SJCRH30 (cell line): ENCODE data around the gene TMEM115. TPM values are rescaled to one million over a fixed set of nuclear protein-coding genes. Genes with fewer than 3 reads are reported as not detected.

ENCODE experiments used
- DNase-seq, 2 experiments: peaks; one replicate each; pipeline ENCODE4 v3.0.0-alpha.2; 2015 to 2020
- H3K27ac ChIP-seq: fragments of 250-450 bp; sonication (Bioruptor Pico); 2 replicates; pipeline ENCODE4 v1.5.1; 2020; ENCODE audit warnings: mild to moderate bottlenecking, moderate library complexity
- H3K27me3 ChIP-seq: fragments of 250-450 bp; sonication (Bioruptor Pico); 2 replicates; pipeline ENCODE4 v1.5.1; 2020; ENCODE audit warnings: mild to moderate bottlenecking, moderate library complexity
- H3K36me3 ChIP-seq: fragments of 250-450 bp; sonication (Bioruptor Pico); 2 replicates; pipeline ENCODE4 v1.5.1; 2020; ENCODE audit warnings: mild to moderate bottlenecking, moderate library complexity
- H3K4me1 ChIP-seq: fragments of 250-450 bp; sonication (Bioruptor Pico); 2 replicates; pipeline ENCODE4 v1.5.1; 2020; ENCODE audit warnings: mild to moderate bottlenecking, moderate library complexity
- H3K4me3 ChIP-seq: fragments of 250-450 bp; sonication (Bioruptor Pico); 2 replicates; pipeline ENCODE4 v1.5.1; 2020; ENCODE audit warnings: mild to moderate bottlenecking, moderate library complexity
- H3K9me3 ChIP-seq: fragments of 250-450 bp; sonication (Bioruptor Pico); replicated peaks from 2 replicates; pipeline ENCODE4 v1.5.1; 2020; ENCODE audit warnings: mild to moderate bottlenecking, moderate library complexity
- total RNA-seq: library from RNA; depleted of rRNA; stranded (reverse); fragments of >200 nt; shearing (Covaris generic); gene quantifications from 2 replicates; pipeline ENCODE4 v1.2.3, GENCODE V29; 2014

TMEM115 gene
- total RNA-seq, 1 experiment from 2014 or later: 27.2 TPM

- Histone ChIP-seq H3K9me3 (no peaks in the 10 kb centered on the region), H3K36me3 (peaks cover 8% of the 10 kb centered on the region; the same call in 1 of the 2 replicates), H3K27ac (peak within 1 kb of the TSS; percentile 64), H3K27me3 (no peaks in the 10 kb centered on the region), H3K4me3 (peak within 1 kb of the TSS; percentile 75), H3K4me1 (no peaks in the 10 kb centered on the region)
- DNase-seq: peak; percentile 95 to 96
These were observed 8.6 kb downstream of the TMEM115 start, which contains the start of the genes CYB561D2 and NPRL2 for GRCh38 chr3:50350527-50351322. TSS of gene CYB561D2 (plus strand) at chr3:50350862. CDS start at chr3:50351434, 572 bp downstream. TSS of gene NPRL2 (minus strand) at chr3:50350775. CDS start at chr3:50350652, 123 bp downstream.

GRCh38 chr3:50350213-50350526 is 9.2 kb downstream of the TMEM115 start:
- H3K27ac ChIP-seq: peak overlapping the region; percentile 64
- H3K4me1 ChIP-seq: no peaks in the 10 kb centered on the region
- H3K9me3 ChIP-seq: no peaks in the 10 kb centered on the region
- peak overlapping the region; percentile 75 for H3K4me3 ChIP-seq
- no peak for DNase-seq
- H3K36me3 ChIP-seq: peaks cover 8% of the 10 kb centered on the region; the same call in 1 of the 2 replicates
- no peaks in the 10 kb centered on the region for H3K27me3 ChIP-seq

- Histone ChIP-seq H3K9me3 (no peaks in the 10 kb centered on the region), H3K4me1 (no peaks in the 10 kb centered on the region), H3K36me3 (no peaks in the 10 kb centered on the region), H3K27ac (no peak overlapping the region), H3K4me3 (no peak overlapping the region), H3K27me3 (no peaks in the 10 kb centered on the region)
- DNase-seq: peak; percentile 63 to 78
These were observed 12.0 kb downstream of the TMEM115 start for GRCh38 chr3:50347187-50347813.

- H3K27me3 ChIP-seq: no peaks in the 10 kb centered on the region
- H3K4me3 ChIP-seq: peak within 1 kb of the TSS; percentile 23; the same call in 1 of the 2 replicates
- no peaks in the 10 kb centered on the region for H3K4me1 ChIP-seq
- H3K27ac ChIP-seq: no peak within 1 kb of the TSS
- H3K9me3 ChIP-seq: no peaks in the 10 kb centered on the region
- peak; percentile 30 to 37 for DNase-seq
- no peaks in the 10 kb centered on the region for H3K36me3 ChIP-seq
These were observed 13.6 kb downstream of the TMEM115 start, which contains the start of gene ZMYND10 for GRCh38 chr3:50345586-50346234. TSS of gene ZMYND10 (minus strand) at chr3:50345732. CDS start at chr3:50345579, 153 bp downstream.

GRCh38 chr3:50345008-50345407 is 14.3 kb downstream of the TMEM115 start:
- Histone ChIP-seq H3K9me3 (no peaks in the 10 kb centered on the region), H3K4me3 (no peak overlapping the region), H3K4me1 (no peaks in the 10 kb centered on the region), H3K36me3 (no peaks in the 10 kb centered on the region), H3K27ac (no peak overlapping the region), H3K27me3 (no peaks in the 10 kb centered on the region)
- no peak for DNase-seq

GRCh38 chr3:50342813-50343633 is 16.3 kb downstream of the TMEM115 start:
- Histone ChIP-seq H3K27me3 (no peaks in the 10 kb centered on the region), H3K9me3 (no peaks in the 10 kb centered on the region), H3K36me3 (no peaks in the 10 kb centered on the region), H3K4me3 (no peak overlapping the region), H3K27ac (no peak overlapping the region), H3K4me1 (no peaks in the 10 kb centered on the region)
- no peak for DNase-seq

GRCh38 chr3:50341996-50342650 is 17.2 kb downstream of the TMEM115 start:
- Histone ChIP-seq H3K4me1 (no peaks in the 10 kb centered on the region), H3K4me3 (no peak overlapping the region), H3K36me3 (no peaks in the 10 kb centered on the region), H3K9me3 (no peaks in the 10 kb centered on the region), H3K27ac (no peak overlapping the region), H3K27me3 (no peaks in the 10 kb centered on the region)
- no peak for DNase-seq

GRCh38 chr3:50341537-50341936 is 17.8 kb downstream of the TMEM115 start:
- H3K27me3 ChIP-seq: no peaks in the 10 kb centered on the region
- no peak for DNase-seq
- no peak overlapping the region for H3K4me3 ChIP-seq
- H3K9me3 ChIP-seq: no peaks in the 10 kb centered on the region
- no peaks in the 10 kb centered on the region for H3K4me1 ChIP-seq
- no peaks in the 10 kb centered on the region for H3K36me3 ChIP-seq
- H3K27ac ChIP-seq: no peak overlapping the region

- Histone ChIP-seq H3K36me3 (no peaks in the 10 kb centered on the region), H3K4me3 (no peak within 1 kb of the TSS), H3K4me1 (peaks cover 3% of the 10 kb centered on the region; the same call in 1 of the 2 replicates), H3K27ac (no peak within 1 kb of the TSS), H3K27me3 (no peaks in the 10 kb centered on the region), H3K9me3 (no peaks in the 10 kb centered on the region)
- no peak for DNase-seq
These were observed 18.6 kb downstream of the TMEM115 start, which contains the start of gene RASSF1 for GRCh38 chr3:50340448-50341329. TSS of gene RASSF1 (minus strand) at chr3:50340836. CDS start at chr3:50340805, 31 bp downstream.

GRCh38 chr3:50340147-50340447 is 19.2 kb downstream of the TMEM115 start:
- no peaks in the 10 kb centered on the region for H3K9me3 ChIP-seq
- no peaks in the 10 kb centered on the region for H3K36me3 ChIP-seq
- H3K27ac ChIP-seq: no peak overlapping the region
- DNase-seq: no peak
- no peak overlapping the region for H3K4me3 ChIP-seq
- H3K27me3 ChIP-seq: no peaks in the 10 kb centered on the region
- peaks cover 4% of the 10 kb centered on the region; the same call in 1 of the 2 replicates for H3K4me1 ChIP-seq

- Histone ChIP-seq H3K27ac (no peak overlapping the region), H3K4me3 (no peak overlapping the region)
These were observed 19.7 kb downstream of the TMEM115 start for GRCh38 chr3:50339485-50340146.

GRCh38 chr3:50338965-50339364 is 20.4 kb downstream of the TMEM115 start:
- Histone ChIP-seq H3K4me1 (peaks cover 4% of the 10 kb centered on the region; the same call in 1 of the 2 replicates), H3K9me3 (no peaks in the 10 kb centered on the region), H3K27ac (no peak overlapping the region), H3K36me3 (no peaks in the 10 kb centered on the region), H3K27me3 (no peaks in the 10 kb centered on the region), H3K4me3 (no peak overlapping the region)
- no peak for DNase-seq

More at GRCh38 chr3:50339485-50340146, 19.7 kb downstream of the TMEM115 start:
- no peaks in the 10 kb centered on the region for H3K27me3 ChIP-seq
- DNase-seq: no peak
- H3K9me3 ChIP-seq: no peaks in the 10 kb centered on the region
- H3K4me1 ChIP-seq: peaks cover 4% of the 10 kb centered on the region; the same call in 1 of the 2 replicates
- no peaks in the 10 kb centered on the region for H3K36me3 ChIP-seq
